Limb (tissue), 2 donors: ENCODE data around the gene CSK.
"Not testable (repeated sequence)": the region's sequence is repeated elsewhere in the genome, so short reads cannot be mapped to it uniquely, and the experiment has no call there.

Source experiments
- DNase-seq, 2 donors: peaks; one replicate each; pipeline ENCODE4 v3.0.0-alpha.2; 2016; ENCODE audit errors: extremely low spot score in 2 of 2

CSK gene

GRCh38 chr15:74781431-74782258 is at the start of gene CSK:
Gene CSK, plus strand, starts transcription at chr15:74782080. Its CDS starts 16,218 bp downstream, at chr15:74798298.
- DNase-seq: peak; percentile 63 to 88

- DNase-seq: no peak
Observed at GRCh38 chr15:74732846-74733245, 49.0 kb upstream of the CSK start.

- DNase-seq: no peak
Observed at GRCh38 chr15:74733269-74733668, 48.6 kb upstream of the CSK start.

GRCh38 chr15:74735305-74735704 is 46.6 kb upstream of the CSK start:
- DNase-seq: no peak

GRCh38 chr15:74738239-74738638 is 43.6 kb upstream of the CSK start:
- DNase-seq: not testable (repeated sequence)

GRCh38 chr15:74742422-74742821 is 39.5 kb upstream of the CSK start:
- no peak for DNase-seq

GRCh38 chr15:74746389-74746788 is 35.5 kb upstream of the CSK start:
- DNase-seq: no peak

- no peak for DNase-seq
Observed at GRCh38 chr15:74748322-74748946, 33.4 kb upstream of the CSK start, which contains the start of gene CYP1A2. Gene CYP1A2, plus strand, starts transcription at chr15:74748845. Its CDS starts 894 bp downstream, at chr15:74749739.

- no peak for DNase-seq
Observed at GRCh38 chr15:74749832-74750231, 32.0 kb upstream of the CSK start.

- no peak for DNase-seq
Observed at GRCh38 chr15:74750751-74751150, 31.1 kb upstream of the CSK start.

GRCh38 chr15:74752011-74752410 is 29.9 kb upstream of the CSK start:
- DNase-seq: no peak

GRCh38 chr15:74752531-74752930 is 29.3 kb upstream of the CSK start:
- DNase-seq: no peak

GRCh38 chr15:74754593-74755215 is 27.2 kb upstream of the CSK start:
- no peak for DNase-seq

GRCh38 chr15:74758736-74759135 is 23.1 kb upstream of the CSK start:
- DNase-seq: no peak

GRCh38 chr15:74762791-74763150 is 19.1 kb upstream of the CSK start:
- no peak for DNase-seq

GRCh38 chr15:74763416-74763815 is 18.5 kb upstream of the CSK start:
- DNase-seq: no peak

- no peak for DNase-seq
Observed at GRCh38 chr15:74767167-74768098, 14.4 kb upstream of the CSK start.

- no peak for DNase-seq
Observed at GRCh38 chr15:74768099-74768770, 13.6 kb upstream of the CSK start.

GRCh38 chr15:74768771-74769342 is 13.0 kb upstream of the CSK start:
- DNase-seq: peak; percentile 75 to 77

- no peak for DNase-seq
Observed at GRCh38 chr15:74769463-74770025, 12.3 kb upstream of the CSK start.
